Smooth muscle cell (in vitro differentiated cells): ENCODE results near the gene MT1F. TPM values are rescaled to one million over a fixed set of nuclear protein-coding genes. Genes with fewer than 3 reads are reported as not detected.
A peak's percentile ranks its signal among the peaks of the same experiment; 100 is the strongest.

Source experiments
- DNase-seq: peaks from one replicate; lab custom pipeline; 2025; ENCODE audit not compliant: unreplicated experiment; lab: John Stamatoyannopoulos, UW
- H2AFZ ChIP-seq: fragments of 200-600 bp; sonication (generic); 2 replicates; pipeline ENCODE4 v1.6.0; 2016; ENCODE audit warnings: antibody characterized with exemption, low read depth, mild to moderate bottlenecking
- H3F3A ChIP-seq: fragments of 200-600 bp; sonication (generic); 2 replicates; pipeline ENCODE4 v1.6.0; 2017; ENCODE audit warnings: antibody characterized with exemption, low read depth
- H3K27ac ChIP-seq: fragments of 200-600 bp; sonication (generic); 2 replicates; pipeline ENCODE4 v1.5.1; 2016; ENCODE audit warnings: low read depth, mild to moderate bottlenecking
- H3K27me3 ChIP-seq: fragments of 200-600 bp; sonication (generic); 2 replicates; pipeline ENCODE4 v1.6.1; 2016; ENCODE audit warnings: low read depth, mild to moderate bottlenecking
- H3K36me3 ChIP-seq: fragments of 200-600 bp; sonication (generic); 2 replicates; pipeline ENCODE4 v1.5.1; 2016; ENCODE audit warnings: low read depth
- H3K4me1 ChIP-seq: fragments of 200-600 bp; sonication (generic); 2 replicates; pipeline ENCODE4 v1.5.1; 2016; ENCODE audit warnings: low read depth
- H3K4me2 ChIP-seq: fragments of 200-600 bp; sonication (generic); 2 replicates; pipeline ENCODE4 v1.6.0; 2016; ENCODE audit warnings: mild to moderate bottlenecking
- H3K4me3 ChIP-seq: fragments of 200-600 bp; sonication (generic); 2 replicates; pipeline ENCODE4 v1.5.1; 2016; ENCODE audit warnings: mild to moderate bottlenecking
- H3K79me2 ChIP-seq: fragments of 200-600 bp; sonication (generic); 2 replicates; pipeline ENCODE4 v1.6.0; 2016; ENCODE audit warnings: low read depth, mild to moderate bottlenecking
- H3K9ac ChIP-seq: fragments of 200-600 bp; sonication (generic); 2 replicates; pipeline ENCODE4 v1.6.0; 2016; ENCODE audit warnings: low read depth
- H3K9me3 ChIP-seq: fragments of 200-600 bp; sonication (generic); replicated peaks from 2 replicates; pipeline ENCODE4 v1.5.1; 2016; ENCODE audit warnings: low read depth
- H4K20me1 ChIP-seq: fragments of 200-600 bp; sonication (generic); 2 replicates; pipeline ENCODE4 v1.6.0; 2016; ENCODE audit warnings: low read depth
- CTCF ChIP-seq: fragments of 200-600 bp; sonication (generic); IDR thresholded peaks from 2 replicates; pipeline ENCODE4 v1.5.1; 2017; ENCODE audit warnings: borderline replicate concordance, mild to moderate bottlenecking, antibody characterized with exemption; ENCODE audit not compliant: insufficient read depth, poor library complexity, severe bottlenecking
- WGBS: methylation state at CpG from one replicate; pipeline ENCODE4 v1.1.7; 2016; ENCODE audit warnings: low lambda C conversion rate; 5-methylcytosine and 5-hydroxymethylcytosine counted together
- polyA plus RNA-seq: library from polyadenylated mRNA; unstranded; fragments of >200 nt; fragmentation: Nextera tagmentation; extraction: Ambion mirVana; gene quantifications from 2 replicates; pipeline ENCODE4 v1.2.1, GENCODE V29; 2016
- total RNA-seq: library from RNA; depleted of rRNA; stranded (reverse); fragments of >200 nt; gene quantifications from 2 replicates; pipeline ENCODE4 v1.2.3, GENCODE V29; 2014

MT1F gene
- total and polyA plus RNA-seq, 2 experiments from 2014 or later, result 0.50 to 5.9 TPM

GRCh38 chr16:56675685-56676210 is 18.0 kb downstream of the MT1F start:
- H3K27ac ChIP-seq, result no peak overlapping the region
- no peaks in the 10 kb centered on the region for H3K36me3 ChIP-seq
- TF ChIP-seq CTCF, result no peak
- H3K4me1 ChIP-seq, result no peaks in the 10 kb centered on the region
- H4K20me1 ChIP-seq, result no peaks in the 10 kb centered on the region
- peaks cover 74% of the 10 kb centered on the region for H3K27me3 ChIP-seq
- H3K9me3 ChIP-seq, result no peaks in the 10 kb centered on the region
- no peaks in the 10 kb centered on the region for H3K79me2 ChIP-seq
- H3K4me3 ChIP-seq, result peak overlapping the region; percentile 6
- peak overlapping the region; percentile 69 for H3K4me2 ChIP-seq
- H3F3A ChIP-seq, result no peaks in the 10 kb centered on the region
- H3K9ac ChIP-seq, result no peak overlapping the region
- 7% methylated on average over 30 of the region's 32 CpGs for WGBS
- no peak overlapping the region for H2AFZ ChIP-seq
- no peak for DNase-seq

GRCh38 chr16:56677474-56677873 is 19.7 kb downstream of the MT1F start:
- Histone ChIP-seq H3K79me2 (no peaks in the 10 kb centered on the region), H3F3A (no peaks in the 10 kb centered on the region), H3K9me3 (no peaks in the 10 kb centered on the region), H3K27me3 (peaks cover 57% of the 10 kb centered on the region), H3K9ac (no peak overlapping the region), H3K27ac (no peak overlapping the region), H3K36me3 (no peaks in the 10 kb centered on the region), H3K4me3 (no peak overlapping the region), H3K4me1 (no peaks in the 10 kb centered on the region), H3K4me2 (no peak overlapping the region), H2AFZ (no peak overlapping the region), H4K20me1 (no peaks in the 10 kb centered on the region)
- DNase-seq, result no peak
- no peak for TF ChIP-seq CTCF
- 86% methylated on average over 3 of the region's 3 CpGs for WGBS

DNA sequence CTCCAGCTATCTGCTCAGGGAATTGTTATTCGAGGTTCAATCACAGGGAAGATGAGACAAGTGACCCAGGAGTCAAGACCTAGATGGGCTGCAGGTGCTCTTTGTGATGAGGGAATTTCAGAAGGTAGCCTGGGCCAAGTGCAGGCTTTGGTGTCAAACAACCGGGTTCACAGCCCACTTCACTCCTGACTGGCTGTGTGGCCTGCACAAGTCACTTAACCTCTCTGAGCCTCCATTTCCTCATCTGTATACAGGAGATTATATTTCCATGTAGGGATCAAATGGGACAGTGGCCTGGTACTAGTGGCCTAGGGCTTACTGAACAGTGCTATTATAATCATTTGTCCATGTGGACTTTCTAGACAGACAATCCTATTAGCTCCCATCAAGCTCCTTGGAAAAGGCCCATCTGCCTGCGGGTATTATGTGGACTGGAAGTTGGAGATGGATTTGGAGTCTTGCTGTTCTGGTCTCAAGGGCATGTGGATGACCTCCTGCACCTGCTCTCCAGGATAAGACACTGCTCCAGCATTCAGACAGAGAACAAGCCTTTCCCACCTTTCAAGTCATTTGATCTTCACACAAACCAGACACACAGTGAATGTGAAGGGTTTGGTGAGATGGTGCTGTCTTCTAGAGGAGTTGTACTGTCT is 21.4 kb downstream of the MT1F start:
- WGBS, result 95% methylated on average over 3 of the region's 3 CpGs
- no peak for TF ChIP-seq CTCF
- Histone ChIP-seq H3K4me1 (no peaks in the 10 kb centered on the region), H2AFZ (no peak overlapping the region), H3K27ac (no peak overlapping the region), H3K9me3 (no peaks in the 10 kb centered on the region), H4K20me1 (no peaks in the 10 kb centered on the region), H3K4me3 (no peak overlapping the region), H3K9ac (no peak overlapping the region), H3F3A (no peaks in the 10 kb centered on the region), H3K36me3 (no peaks in the 10 kb centered on the region), H3K4me2 (no peak overlapping the region), H3K27me3 (peaks cover 44% of the 10 kb centered on the region), H3K79me2 (no peaks in the 10 kb centered on the region)
- DNase-seq, result no peak

- H3K4me3 ChIP-seq, result no peak overlapping the region
- H3F3A ChIP-seq, result no peaks in the 10 kb centered on the region
- no peaks in the 10 kb centered on the region for H3K36me3 ChIP-seq
- H3K4me2 ChIP-seq, result no peak overlapping the region
- no peak for DNase-seq
- peaks cover 38% of the 10 kb centered on the region for H3K27me3 ChIP-seq
- H3K9ac ChIP-seq, result no peak overlapping the region
- 84% methylated on average over 6 of the region's 6 CpGs for WGBS
- H3K27ac ChIP-seq, result no peak overlapping the region
- H3K79me2 ChIP-seq, result no peaks in the 10 kb centered on the region
- no peak overlapping the region for H2AFZ ChIP-seq
- H4K20me1 ChIP-seq, result no peaks in the 10 kb centered on the region
- no peaks in the 10 kb centered on the region for H3K4me1 ChIP-seq
- TF ChIP-seq CTCF, result no peak
- H3K9me3 ChIP-seq, result no peaks in the 10 kb centered on the region
Observed at GRCh38 chr16:56679818-56680217, 22.1 kb downstream of the MT1F start.
